Stimulated activated CD4-positive, alpha-beta T cell treated with anti-CD3 and anti-CD28 coated beads, TNF-alpha, amount 100 ng/mL, for 1 hour (primary cell): ENCODE measurements around the gene ZNF423.

Experiments
- DNase-seq, 3 donors: peaks; one replicate each; pipeline ENCODE4 v3.0.0-alpha.2; 2020; ENCODE audit warnings: low read depth in 3 of 3, low spot score in 1 of 3

Gene ZNF423

GRCh38 chr16:49608098-49608497 lies 247.8 kb downstream of the ZNF423 start:
- DNase-seq = no peak

GRCh38 chr16:49605536-49606254 lies 250.2 kb downstream of the ZNF423 start:
- DNase-seq = no peak

- no peak for DNase-seq
These were observed 251.3 kb downstream of the ZNF423 start for GRCh38 chr16:49604602-49605001.

GRCh38 chr16:49603956-49604355 lies 252.0 kb downstream of the ZNF423 start:
- DNase-seq = no peak

- no peak for DNase-seq
These were observed 253.0 kb downstream of the ZNF423 start for GRCh38 chr16:49602976-49603310.

- no peak for DNase-seq
These were observed 253.5 kb downstream of the ZNF423 start for GRCh38 chr16:49602201-49602975.

GRCh38 chr16:49601576-49601975 lies 254.3 kb downstream of the ZNF423 start:
- DNase-seq = no peak

GRCh38 chr16:49600976-49601375 lies 254.9 kb downstream of the ZNF423 start:
- no peak for DNase-seq

- DNase-seq = no peak
These were observed 255.4 kb downstream of the ZNF423 start for GRCh38 chr16:49600536-49600935.

- DNase-seq = no peak
These were observed 256.2 kb downstream of the ZNF423 start for GRCh38 chr16:49599704-49600103.

GRCh38 chr16:49599281-49599680 lies 256.6 kb downstream of the ZNF423 start:
- no peak for DNase-seq

- no peak for DNase-seq
These were observed 257.3 kb downstream of the ZNF423 start for GRCh38 chr16:49598383-49599170.

GRCh38 chr16:49597796-49598195 lies 258.1 kb downstream of the ZNF423 start:
- no peak for DNase-seq

GRCh38 chr16:49596648-49597291 lies 259.1 kb downstream of the ZNF423 start:
- DNase-seq = no peak

GRCh38 chr16:49596068-49596467 lies 259.8 kb downstream of the ZNF423 start:
- DNase-seq = no peak

- no peak for DNase-seq
These were observed 261.0 kb downstream of the ZNF423 start for GRCh38 chr16:49594685-49595498.

GRCh38 chr16:49594153-49594552 lies 261.8 kb downstream of the ZNF423 start:
- no peak for DNase-seq

- no peak for DNase-seq
These were observed 262.4 kb downstream of the ZNF423 start for GRCh38 chr16:49593424-49594040.

- peak in 2 of 3 donors; percentile 4 to 7 for DNase-seq
These were observed 263.1 kb downstream of the ZNF423 start for GRCh38 chr16:49592546-49593423.
